Fibroblast of skin of scalp (primary cell): Measurements from ENCODE around the gene MSX1.
A peak's percentile ranks its signal among the peaks of the same experiment; 100 is the strongest.

ENCODE experiments used
- DNase-seq: peaks from one replicate; pipeline ENCODE4 v3.0.0-alpha.2; 2013

MSX1 gene

DNA sequence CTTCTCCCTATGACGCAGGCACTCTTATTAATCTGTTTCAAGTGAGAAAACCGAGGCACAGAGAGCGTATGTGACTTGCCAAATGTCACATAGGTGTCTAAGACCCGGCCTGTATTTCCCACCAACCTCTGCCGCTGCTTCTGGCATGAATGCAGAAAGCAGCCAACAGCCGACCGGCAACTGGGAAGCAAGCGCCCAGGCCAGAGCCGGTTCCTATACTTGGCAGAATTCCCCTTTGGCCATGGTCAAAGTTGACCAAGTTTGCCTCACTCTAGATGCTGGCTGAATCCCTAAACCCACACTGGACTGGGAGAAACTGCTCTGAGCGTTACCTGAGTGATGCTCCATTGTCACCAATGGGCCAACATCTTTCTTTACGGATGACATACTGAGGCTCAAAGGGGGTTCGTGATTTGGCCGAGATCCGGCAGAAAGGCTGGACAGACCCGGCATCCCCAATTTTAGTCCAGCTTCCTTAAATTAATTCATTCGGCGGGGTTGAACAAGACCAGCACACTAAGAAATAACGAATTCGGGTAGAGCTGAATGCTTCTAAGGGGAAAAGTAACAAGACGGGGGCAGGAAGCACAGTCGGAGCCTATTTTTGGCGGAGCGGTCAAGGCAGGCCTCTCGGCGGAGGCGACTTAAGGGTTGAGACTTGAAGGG, 11.2 kb downstream of the MSX1 start:
- DNase-seq: no peak

DNA sequence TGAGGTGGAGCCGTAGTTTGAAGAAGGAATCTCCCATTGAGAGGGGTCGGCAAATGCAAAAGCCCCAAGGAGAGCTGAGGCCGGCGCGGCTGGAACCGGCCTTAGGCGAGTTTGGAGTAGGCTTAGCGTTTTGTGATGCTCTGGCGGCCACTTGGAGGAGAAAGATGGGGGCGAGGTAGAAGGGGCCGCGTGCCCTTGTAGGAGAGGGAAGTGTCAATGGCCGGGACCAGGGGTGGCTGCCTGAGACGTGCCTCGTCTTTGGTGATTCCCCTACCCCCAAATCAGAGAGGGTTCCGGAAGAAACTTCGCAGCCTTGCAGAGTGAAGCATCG, 11.7 kb downstream of the MSX1 start:
- DNase-seq: no peak

DNA sequence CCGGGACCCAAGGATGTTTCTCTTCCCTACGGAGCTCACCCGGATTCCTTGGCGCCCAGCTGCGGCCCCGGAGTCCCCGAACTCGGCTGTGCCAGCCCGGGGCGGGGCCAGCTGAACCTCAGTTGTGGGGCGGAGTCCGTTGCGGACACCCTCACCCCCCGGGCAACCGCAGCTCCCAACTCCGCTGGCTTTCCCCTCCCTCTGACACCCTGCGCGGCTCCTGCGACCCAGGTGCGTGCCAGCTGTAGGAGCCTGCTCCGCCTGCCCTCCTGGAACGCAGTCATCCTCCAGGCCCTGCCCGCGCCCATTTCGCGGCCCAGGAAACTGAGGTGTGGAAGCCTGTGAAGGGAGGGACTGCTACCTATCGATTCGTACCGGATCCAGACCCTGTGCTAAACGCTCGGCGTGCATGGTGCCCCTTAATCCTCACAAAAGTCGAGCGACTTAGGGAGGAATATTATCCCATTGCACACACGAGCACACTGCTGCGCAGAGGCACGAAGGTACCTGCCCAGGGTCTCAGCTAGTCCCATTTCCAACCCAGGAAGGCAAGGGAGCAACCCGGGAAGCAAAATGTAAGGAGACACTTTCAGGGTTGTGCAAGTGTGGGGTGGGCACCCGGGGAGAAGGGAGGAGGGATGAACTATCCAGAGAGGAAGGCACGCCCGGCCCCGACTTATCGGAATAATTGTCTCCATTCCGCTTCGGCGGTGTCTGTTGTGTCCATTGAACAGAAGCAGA, 12.3 kb downstream of the MSX1 start:
- no peak for DNase-seq

DNA sequence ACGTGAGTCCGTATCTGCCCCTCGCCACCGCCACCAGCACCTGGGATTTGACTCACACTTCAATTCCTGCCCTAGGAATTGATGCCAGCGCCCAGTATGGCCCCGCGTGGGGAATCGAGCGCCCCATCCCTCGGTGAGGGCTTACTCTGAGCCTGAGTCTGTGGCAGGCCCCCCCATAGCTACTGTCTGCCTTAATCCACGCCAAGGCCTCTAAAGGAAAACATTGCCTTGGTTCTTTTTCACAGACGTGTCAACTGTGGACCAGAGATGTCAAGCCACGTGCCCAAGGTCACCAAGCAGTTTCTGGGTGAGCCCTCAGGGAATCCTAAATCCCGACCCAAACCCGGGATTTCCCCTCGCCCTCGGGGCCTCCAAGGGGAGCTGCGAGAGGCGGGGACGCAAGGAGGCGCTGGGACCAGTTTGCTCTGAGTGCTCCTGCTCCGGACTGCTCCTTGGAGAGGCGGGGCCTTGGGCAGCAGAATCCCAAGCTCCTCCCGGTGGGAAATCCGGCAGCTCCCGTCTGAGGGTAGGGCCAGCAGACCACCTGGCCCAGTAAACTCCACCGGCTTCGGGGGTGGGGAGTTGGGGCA, 12.9 kb downstream of the MSX1 start:
- no peak for DNase-seq

DNA sequence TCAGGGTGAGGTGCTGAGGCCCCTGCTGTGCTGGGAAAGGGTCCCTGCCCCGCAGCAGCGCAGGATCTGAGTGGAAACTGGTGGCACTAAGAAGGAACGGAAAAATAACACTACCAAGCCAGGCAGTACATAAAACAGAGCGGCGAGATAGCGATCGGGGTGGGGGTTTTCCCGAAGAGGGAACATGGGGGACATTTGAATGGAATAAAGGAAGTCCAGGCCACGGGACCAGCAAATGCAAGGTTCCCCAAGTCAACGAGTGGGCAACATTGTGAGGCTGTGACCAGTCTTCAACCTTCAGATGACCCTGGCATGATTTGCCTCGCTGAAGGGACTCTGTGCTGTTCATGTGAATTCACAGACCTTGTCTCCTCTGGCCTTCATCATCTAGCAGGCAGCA, 13.7 kb downstream of the MSX1 start:
- no peak for DNase-seq

GRCh38 chr4:4874254-4874653, 14.8 kb downstream of the MSX1 start:
- no peak for DNase-seq

- DNase-seq: no peak
These were observed 15.7 kb downstream of the MSX1 start for GRCh38 chr4:4875147-4875546.

DNA sequence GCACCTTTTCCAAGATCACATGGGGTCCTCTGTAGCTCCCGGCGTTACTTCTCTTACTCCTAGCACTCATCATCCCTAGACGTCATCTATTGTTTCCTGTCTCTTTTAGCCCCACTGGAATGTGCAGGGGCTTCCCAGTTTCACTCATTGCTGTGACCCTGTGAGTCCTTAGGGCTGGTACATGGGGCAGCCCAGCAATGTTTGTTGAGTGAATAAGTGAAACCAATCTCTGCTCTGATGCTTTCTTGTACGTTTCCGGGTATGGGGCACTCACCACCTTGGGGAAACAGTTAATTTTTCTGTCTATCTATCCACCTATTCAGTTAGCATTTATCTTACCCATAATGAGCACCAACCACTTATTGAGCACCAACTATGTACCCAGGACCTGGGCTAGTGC, 16.1 kb downstream of the MSX1 start:
- no peak for DNase-seq

DNA sequence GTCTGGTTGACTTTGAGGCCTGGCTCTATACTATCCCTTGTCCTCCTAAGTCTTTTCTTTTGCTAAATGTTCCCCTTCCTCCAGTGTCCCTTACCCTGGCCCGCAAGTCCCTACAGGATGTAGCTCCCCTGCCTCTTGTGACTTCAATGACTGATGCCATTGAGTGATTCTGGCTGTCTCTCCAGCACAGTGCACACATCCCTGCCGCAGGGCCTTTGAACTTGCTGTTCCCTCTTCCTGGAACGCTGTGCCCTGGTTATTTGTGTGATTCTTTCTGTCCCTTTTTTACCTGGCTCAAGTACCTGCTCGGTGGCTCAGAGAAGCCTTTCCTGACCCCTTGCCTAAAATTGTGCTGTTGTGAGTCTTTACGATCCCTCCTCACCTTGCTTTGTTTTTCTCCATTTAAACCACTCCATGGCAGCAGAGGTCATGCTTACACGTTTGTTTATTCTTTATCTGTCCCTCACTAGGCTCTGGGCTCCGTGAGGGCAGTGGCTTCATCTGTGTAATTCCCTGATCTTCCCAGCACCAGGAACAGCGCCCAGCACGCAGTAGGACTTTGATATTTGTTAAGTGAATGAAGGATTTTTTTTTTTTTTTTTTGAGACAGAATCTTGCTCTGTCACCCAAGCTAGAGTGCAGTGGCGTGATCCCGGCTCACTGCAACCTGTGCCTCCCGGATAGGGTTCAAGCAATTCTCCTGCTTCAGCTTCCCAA, 17.6 kb downstream of the MSX1 start:
- DNase-seq: no peak

- no peak for DNase-seq
These were observed 21.0 kb downstream of the MSX1 start for GRCh38 chr4:4880492-4880891.

DNA sequence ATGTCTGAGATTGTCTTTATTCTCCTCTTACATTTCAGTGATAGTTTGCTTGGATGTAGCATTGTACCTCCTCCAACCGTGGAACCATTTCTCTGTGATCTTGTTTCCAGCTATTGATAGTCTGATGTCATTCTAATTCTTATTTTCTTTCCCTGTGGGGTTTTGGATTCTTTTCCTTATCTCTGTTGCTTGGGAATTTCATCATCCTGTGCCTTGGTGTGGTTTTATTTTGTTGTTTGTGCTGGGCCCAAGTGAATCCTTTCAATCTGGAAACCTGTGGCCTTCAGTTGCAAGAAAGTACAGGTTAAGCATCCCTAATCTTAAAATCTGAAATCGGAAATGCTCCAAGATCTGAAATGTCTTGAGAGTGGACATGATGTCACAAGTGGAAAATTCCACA, 22.0 kb downstream of the MSX1 start:
- peak; percentile 38 for DNase-seq

- DNase-seq: no peak
These were observed 25.1 kb downstream of the MSX1 start for GRCh38 chr4:4884611-4885010.

GRCh38 chr4:4887426-4887825, 28.0 kb downstream of the MSX1 start:
- no peak for DNase-seq

DNA sequence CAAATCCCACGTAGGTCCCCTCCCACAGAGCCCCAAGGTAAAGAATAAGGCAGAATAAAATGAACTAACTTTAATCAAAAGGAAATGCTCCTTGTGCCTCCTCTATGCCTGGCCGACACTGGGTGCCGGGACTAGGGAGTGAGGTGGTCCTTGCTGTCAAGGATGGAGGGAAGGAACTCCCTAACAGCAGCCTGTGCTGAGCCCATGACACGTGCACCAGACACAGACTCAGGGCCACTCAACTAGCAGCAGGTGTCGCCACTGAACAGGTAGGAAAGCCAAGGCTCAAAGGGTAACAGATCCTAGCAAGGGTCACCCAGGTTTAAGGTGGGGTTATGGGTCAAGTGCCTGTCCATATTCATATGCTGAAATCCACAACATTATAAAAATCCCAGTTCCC, 29.2 kb downstream of the MSX1 start:
- DNase-seq: no peak

DNA sequence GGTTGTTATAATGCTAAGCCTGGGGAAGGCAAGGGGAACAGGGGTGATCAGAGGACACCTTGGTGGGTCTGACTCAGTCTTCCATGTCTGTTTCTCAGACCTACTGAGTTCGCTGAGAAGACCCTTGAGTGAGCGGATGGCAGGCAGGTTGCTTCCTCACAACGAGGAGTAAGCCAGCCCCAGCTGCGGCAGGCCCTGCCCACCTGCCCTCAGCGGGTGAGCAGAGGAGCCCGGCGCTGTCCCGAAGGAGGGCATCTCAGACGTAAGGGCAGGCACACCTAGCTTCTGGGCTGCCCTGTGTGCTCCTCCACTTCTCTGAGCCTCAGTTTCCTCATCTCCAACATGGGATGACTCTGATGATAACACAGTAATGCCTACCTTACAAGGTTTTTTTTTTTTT, 30.3 kb downstream of the MSX1 start:
- no peak for DNase-seq

DNA sequence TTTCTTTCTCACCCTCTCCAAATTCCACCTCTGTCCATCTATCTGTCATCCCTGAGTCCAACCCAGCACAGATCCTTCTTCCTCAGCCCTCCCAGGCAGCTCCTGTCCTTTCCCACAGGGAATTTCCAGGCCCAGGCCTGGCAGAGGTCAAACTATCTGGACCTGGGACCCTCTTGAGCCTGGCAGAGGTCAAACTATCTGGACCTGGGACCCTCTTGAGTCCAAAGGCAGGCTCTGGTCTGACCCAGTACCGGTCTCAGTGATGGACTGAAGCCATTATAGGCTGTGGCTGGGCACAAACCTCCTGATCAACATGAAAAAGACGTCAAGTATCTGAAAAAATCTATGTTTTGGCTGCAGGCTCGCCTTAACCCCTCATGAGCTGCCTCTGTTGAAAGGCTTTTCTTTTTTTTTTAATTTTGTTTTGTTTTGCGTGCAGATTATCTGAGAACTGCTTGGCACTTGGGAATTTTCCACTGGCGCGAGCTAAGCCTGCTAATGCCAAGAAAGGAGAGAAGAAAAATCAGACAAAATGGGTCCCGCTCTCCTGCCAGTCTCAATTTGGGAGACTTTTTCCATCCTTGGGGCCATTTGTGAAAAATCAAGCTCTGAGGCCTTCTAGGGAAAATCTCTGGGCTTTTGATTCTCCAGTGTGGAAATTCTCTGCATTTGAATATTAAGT, 31.2 kb downstream of the MSX1 start:
- DNase-seq: no peak

GRCh38 chr4:4893721-4894120, 34.3 kb downstream of the MSX1 start:
- DNase-seq: no peak

DNA sequence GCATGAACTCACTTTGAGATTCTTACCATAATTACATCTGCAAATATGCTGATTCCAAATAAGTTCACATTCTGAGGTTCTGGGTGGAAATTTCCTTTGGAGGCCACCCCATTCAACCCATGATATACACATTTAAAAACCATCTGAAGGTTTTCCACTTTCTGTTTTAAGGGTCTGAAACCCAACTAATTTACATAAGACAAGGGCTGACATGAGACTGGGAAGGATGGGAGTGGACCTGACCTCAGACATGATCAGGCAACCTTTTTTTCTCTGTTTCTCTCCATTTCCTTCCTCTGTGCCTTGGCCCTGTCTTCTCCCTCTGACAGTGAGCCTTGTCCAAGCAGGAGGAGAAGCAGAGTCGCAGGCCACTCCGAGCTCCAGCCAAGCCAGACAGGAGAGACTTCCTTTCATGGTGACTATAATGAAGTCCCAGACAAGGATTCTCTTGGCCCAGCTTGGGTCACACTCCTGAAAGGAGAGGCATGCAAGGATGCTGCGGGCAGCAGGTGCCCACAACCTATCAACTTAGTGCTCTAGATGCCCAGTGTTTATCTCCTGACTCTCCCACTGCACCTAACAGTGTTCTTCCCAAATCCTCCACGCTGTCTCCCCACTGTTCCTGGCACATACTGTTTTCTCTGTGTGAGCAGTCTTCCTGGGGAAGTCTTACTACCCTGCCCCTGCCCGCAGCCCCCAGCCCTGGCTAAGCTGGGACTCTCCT, 39.9 kb downstream of the MSX1 start:
- no peak for DNase-seq

GRCh38 chr4:4901877-4902276, 42.4 kb downstream of the MSX1 start:
- no peak for DNase-seq

DNA sequence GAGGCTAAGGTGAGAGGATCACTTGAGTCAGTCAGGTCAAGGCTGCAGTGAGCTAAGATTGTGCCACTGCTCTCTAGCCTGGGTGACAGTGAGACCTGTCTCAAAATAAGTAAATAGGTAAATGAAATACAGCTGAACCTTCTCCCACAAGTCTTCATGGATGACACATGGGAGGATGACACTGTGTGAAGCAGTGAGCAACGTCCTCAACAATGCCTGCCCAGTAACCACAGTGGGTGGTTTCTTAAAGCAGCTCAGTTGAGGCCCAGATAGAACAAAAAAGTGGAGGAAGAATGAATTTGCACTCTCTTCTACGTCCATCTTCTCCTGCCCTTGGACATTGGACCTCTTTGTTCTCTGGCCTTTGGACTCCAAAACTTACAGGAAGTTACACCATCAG, 52.7 kb downstream of the MSX1 start:
- DNase-seq: no peak

GRCh38 chr4:4913147-4913561, 53.7 kb downstream of the MSX1 start:
- no peak for DNase-seq
